Hepatocyte (in vitro differentiated cells): ENCODE results near the gene ZAP70.

Experiments
- CTCF ChIP-seq: fragments of 200-600 bp; sonication (generic); IDR thresholded peaks from 2 replicates; pipeline ENCODE4 v1.5.1; 2016; ENCODE audit warnings: antibody characterized with exemption, mild to moderate bottlenecking; ENCODE audit not compliant: poor library complexity
- EZH2 ChIP-seq: fragments of 200-600 bp; sonication (generic); IDR thresholded peaks from 2 replicates; pipeline ENCODE4 v1.6.1; 2016; ENCODE audit warnings: antibody characterized with exemption, mild to moderate bottlenecking, borderline replicate concordance

- TF ChIP-seq CTCF, result no peak
- TF ChIP-seq EZH2, result no peak
Measured at GRCh38 chr2:97718051-97718882, 4.9 kb downstream of the ZAP70 start.
